GM12891 (cell line): Measurements from ENCODE around the gene IKZF2.
A peak's percentile ranks its signal among the peaks of the same experiment; 100 is the strongest.

Experiments used
- DNase-seq: peaks from one replicate; pipeline ENCODE4 v3.0.0; 2011; ENCODE audit warnings: low spot score; ENCODE audit not compliant: insufficient read length
- FAIRE-seq: peaks from 2 replicates; lab custom pipeline; 2011; peaks lifted over from hg19 to GRCh38; lab: Jason Lieb, UNC
- PAX5 ChIP-seq: IDR thresholded peaks from 2 replicates; pipeline ENCODE4 v1.6.1; 2011; ENCODE audit warnings: low read length, moderate library complexity, mild to moderate bottlenecking; ENCODE audit not compliant: insufficient read depth, severe bottlenecking
- POLR2A ChIP-seq: IDR thresholded peaks from 2 replicates; pipeline ENCODE4 v1.6.1; 2011; ENCODE audit warnings: low read depth, low read length, control low read depth
- POLR2AphosphoS5 ChIP-seq: IDR thresholded peaks from 2 replicates; pipeline ENCODE4 v1.6.1; 2011; ENCODE audit warnings: low read depth, low read length, control low read depth
- POU2F2 ChIP-seq: IDR thresholded peaks from 2 replicates; pipeline ENCODE4 v1.6.1; 2011; ENCODE audit warnings: low read depth, mild to moderate bottlenecking, control low read depth, low read length, moderate library complexity
- SPI1 ChIP-seq: IDR thresholded peaks from 2 replicates; pipeline ENCODE4 v1.6.1; 2011; ENCODE audit warnings: low read depth, low read length, control low read depth
- TAF1 ChIP-seq: IDR thresholded peaks from 2 replicates; pipeline ENCODE4 v1.6.1; 2011; ENCODE audit warnings: low read depth, low read length, control low read depth

The IKZF2 gene

GRCh38 chr2:212994976-212995375 lies 156.4 kb downstream of the IKZF2 start:
- no peak for FAIRE-seq
- TF ChIP-seq POLR2A (no peak), SPI1 (no peak), PAX5 (no peak), POU2F2 (no peak), POLR2AphosphoS5 (no peak), TAF1 (no peak)
- DNase-seq: no peak

- FAIRE-seq: no peak
- no peak for DNase-seq
- TF ChIP-seq PAX5 (no peak), POLR2A (no peak), TAF1 (no peak), SPI1 (peak; percentile 71), POU2F2 (no peak)
These were observed 160.3 kb downstream of the IKZF2 start for GRCh38 chr2:212991120-212991519.

- FAIRE-seq (no peak), DNase-seq (no peak)
- TF ChIP-seq POU2F2 (no peak), POLR2AphosphoS5 (no peak), SPI1 (no peak), POLR2A (no peak), PAX5 (no peak), TAF1 (no peak)
These were observed 160.7 kb downstream of the IKZF2 start for GRCh38 chr2:212990697-212991096.

- TF ChIP-seq POLR2A: no peak
- no peak for TF ChIP-seq POU2F2
- FAIRE-seq (no peak), DNase-seq (no peak)
These were observed 163.9 kb downstream of the IKZF2 start for GRCh38 chr2:212987492-212987891.

- no peak for DNase-seq
- no peak for TF ChIP-seq POU2F2
- TF ChIP-seq POLR2AphosphoS5: no peak
- TF ChIP-seq PAX5: no peak
- TF ChIP-seq SPI1: no peak
- no peak for TF ChIP-seq POLR2A
- no peak for FAIRE-seq
These were observed 167.3 kb downstream of the IKZF2 start for GRCh38 chr2:212984129-212984528.

GRCh38 chr2:212979799-212980198 lies 171.6 kb downstream of the IKZF2 start:
- no peak for DNase-seq
- TF ChIP-seq POU2F2: no peak
- no peak for TF ChIP-seq POLR2AphosphoS5
- no peak for TF ChIP-seq SPI1
- TF ChIP-seq PAX5: no peak
- no peak for TF ChIP-seq TAF1
- TF ChIP-seq POLR2A: no peak
- FAIRE-seq: peak; percentile 9

GRCh38 chr2:212979046-212979612 lies 172.3 kb downstream of the IKZF2 start:
- no peak for DNase-seq
- TF ChIP-seq POLR2A (no peak), PAX5 (no peak), POLR2AphosphoS5 (no peak), SPI1 (no peak), TAF1 (no peak), POU2F2 (no peak)
- FAIRE-seq: peak; percentile 75

GRCh38 chr2:212977152-212977551 lies 174.3 kb downstream of the IKZF2 start:
- no peak for TF ChIP-seq PAX5
- TF ChIP-seq POLR2AphosphoS5: no peak
- TF ChIP-seq POLR2A: no peak
- TF ChIP-seq SPI1: no peak
- TF ChIP-seq POU2F2: no peak
- no peak for TF ChIP-seq TAF1
- FAIRE-seq: no peak
- DNase-seq: no peak

GRCh38 chr2:212975333-212975732 lies 176.1 kb downstream of the IKZF2 start:
- DNase-seq (no peak), FAIRE-seq (no peak)
- no peak for TF ChIP-seq POLR2AphosphoS5
- no peak for TF ChIP-seq POU2F2
- no peak for TF ChIP-seq POLR2A
- no peak for TF ChIP-seq SPI1
- no peak for TF ChIP-seq TAF1
- no peak for TF ChIP-seq PAX5

- no peak for FAIRE-seq
- TF ChIP-seq TAF1: no peak
- no peak for TF ChIP-seq PAX5
- TF ChIP-seq POLR2AphosphoS5: no peak
- TF ChIP-seq POLR2A: no peak
- no peak for TF ChIP-seq POU2F2
- TF ChIP-seq SPI1: no peak
- DNase-seq: no peak
These were observed 176.7 kb downstream of the IKZF2 start for GRCh38 chr2:212974692-212975091.

GRCh38 chr2:212973347-212973746 lies 178.1 kb downstream of the IKZF2 start:
- FAIRE-seq (no peak), DNase-seq (no peak)
- TF ChIP-seq PAX5 (no peak), SPI1 (no peak), POLR2AphosphoS5 (no peak), POLR2A (no peak)
